VCaP (cell line): Measurements from ENCODE around the gene KRT84.
A peak's percentile ranks its signal among the peaks of the same experiment; 100 is the strongest.

Experiments used
- H3K27ac ChIP-seq: fragments of 450-650 bp; 2 replicates; pipeline ENCODE4 v1.5.1; 2017
- CTCF ChIP-seq: fragments of 450-650 bp; conservative IDR thresholded peaks from 2 replicates; pipeline ENCODE4 v1.5.1; 2017; ENCODE audit warnings: mild to moderate bottlenecking, moderate library complexity

KRT84 gene

GRCh38 chr12:52370926-52371608 is 14.4 kb downstream of the KRT84 start:
- TF ChIP-seq CTCF, result no peak
- H3K27ac ChIP-seq, result peak overlapping the region; percentile 25

GRCh38 chr12:52369809-52370208 is 15.6 kb downstream of the KRT84 start:
- no peak for TF ChIP-seq CTCF
- no peak overlapping the region for H3K27ac ChIP-seq

- H3K27ac ChIP-seq, result no peak overlapping the region
- TF ChIP-seq CTCF, result no peak
These were observed 16.2 kb downstream of the KRT84 start for GRCh38 chr12:52369211-52369610.

GRCh38 chr12:52368508-52368907 is 16.9 kb downstream of the KRT84 start:
- no peak overlapping the region for H3K27ac ChIP-seq
- no peak for TF ChIP-seq CTCF

- TF ChIP-seq CTCF, result no peak
These were observed 17.6 kb downstream of the KRT84 start for GRCh38 chr12:52367876-52368275.

GRCh38 chr12:52366738-52367485 is 18.5 kb downstream of the KRT84 start, which contains the start of gene KRT85:
KRT85 (minus strand) TSS chr12:52367481; CDS start chr12:52367405, 76 bp downstream.
- no peak for TF ChIP-seq CTCF
- no peak within 1 kb of the TSS for H3K27ac ChIP-seq

More at GRCh38 chr12:52367876-52368275, 17.6 kb downstream of the KRT84 start:
- no peak overlapping the region for H3K27ac ChIP-seq

- no peak for TF ChIP-seq CTCF
- H3K27ac ChIP-seq, result no peak overlapping the region
These were observed 20.5 kb downstream of the KRT84 start for GRCh38 chr12:52364901-52365489.
